ENCODE results near the gene VPS51.
A peak's percentile ranks its signal among the peaks of the same experiment; 100 is the strongest.

Gene VPS51

DNA sequence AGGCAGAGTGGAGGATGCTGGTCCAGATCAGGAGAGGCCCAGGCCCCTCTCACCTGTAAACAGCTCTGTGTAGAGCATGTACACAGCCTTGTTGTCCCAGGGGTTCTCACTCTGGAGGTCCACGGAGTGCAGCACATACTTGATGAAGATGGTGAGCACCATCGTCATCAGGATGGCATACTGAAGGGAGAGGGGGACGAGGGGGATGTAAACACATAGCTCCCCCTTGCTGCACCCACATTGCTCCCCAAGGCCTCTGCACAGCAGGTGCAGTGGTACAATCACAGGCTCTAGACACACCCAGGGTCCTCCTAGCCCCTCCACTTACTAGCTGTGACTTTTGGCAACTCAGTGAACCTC, 35.4 kb downstream of the VPS51 start:
- no peak overlapping the region for H2AFZ ChIP-seq (ENCODE audit: low read depth, low read length)
- H3K36me3 ChIP-seq (replicated peaks; ENCODE audit: low read depth, low read length), result peaks cover 59% of the 10 kb centered on the region
- TF ChIP-seq EZH2phosphoT487 (IDR thresholded peaks at IDR 0.05; ENCODE audit: low read depth) (no peak), CTCF (IDR thresholded peaks at IDR 0.05; ENCODE audit: low read depth, low read length) (no peak)
- H3K4me2 ChIP-seq (ENCODE audit: low read length), result peak overlapping the region; percentile 100
- peaks cover 47% of the 10 kb centered on the region for H3K79me2 ChIP-seq (ENCODE audit: low read length)
- peak overlapping the region; percentile 99 for H3K9ac ChIP-seq (ENCODE audit: low read length)
- H3K27ac ChIP-seq (ENCODE audit: low read length), result peak overlapping the region; percentile 99
- peaks cover 36% of the 10 kb centered on the region for H3K4me1 ChIP-seq (ENCODE audit: low read length)
- no peaks in the 10 kb centered on the region for H3K27me3 ChIP-seq (ENCODE audit: low read depth, low read length)
- peak overlapping the region; percentile 93 for H3K4me3 ChIP-seq (ENCODE audit: low read length)
- no peaks in the 10 kb centered on the region for H3K9me3 ChIP-seq (ENCODE audit: insufficient read depth, low read length)
- no peaks in the 10 kb centered on the region for H4K20me1 ChIP-seq (ENCODE audit: insufficient read depth, low read length)

DNA sequence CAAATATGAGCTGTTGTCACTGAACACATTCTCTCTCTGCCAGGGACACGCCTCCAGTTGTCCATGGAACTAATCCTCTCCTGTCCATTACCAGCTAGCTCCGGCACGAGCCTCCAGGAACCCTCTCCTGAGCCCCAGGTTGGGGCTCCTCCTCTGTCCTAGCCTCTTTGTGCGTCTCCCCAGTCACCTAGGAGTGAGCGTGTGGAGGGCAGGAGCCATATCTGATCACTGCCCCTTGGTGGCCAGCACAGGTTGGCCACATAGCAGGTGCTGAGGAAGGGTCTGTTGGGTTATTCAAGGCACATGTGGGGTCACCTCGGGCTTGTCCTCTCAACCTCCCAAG, 35.9 kb downstream of the VPS51 start:
- Histone ChIP-seq H3K4me2 (ENCODE audit: low read length) (peak overlapping the region; percentile 100), H3K9me3 (ENCODE audit: insufficient read depth, low read length) (no peaks in the 10 kb centered on the region), H3K4me1 (ENCODE audit: low read length) (peaks cover 36% of the 10 kb centered on the region), H3K27ac (ENCODE audit: low read length) (peak overlapping the region; percentile 99), H3K36me3 (replicated peaks; ENCODE audit: low read depth, low read length) (peaks cover 54% of the 10 kb centered on the region), H3K9ac (ENCODE audit: low read length) (peak overlapping the region; percentile 99), H3K4me3 (ENCODE audit: low read length) (peak overlapping the region; percentile 93), H3K79me2 (ENCODE audit: low read length) (peaks cover 47% of the 10 kb centered on the region), H4K20me1 (ENCODE audit: insufficient read depth, low read length) (no peaks in the 10 kb centered on the region), H2AFZ (ENCODE audit: low read depth, low read length) (no peak overlapping the region), H3K27me3 (ENCODE audit: low read depth, low read length) (no peaks in the 10 kb centered on the region)
- TF ChIP-seq CTCF (IDR thresholded peaks at IDR 0.05; ENCODE audit: low read depth, low read length), result no peak

DNA sequence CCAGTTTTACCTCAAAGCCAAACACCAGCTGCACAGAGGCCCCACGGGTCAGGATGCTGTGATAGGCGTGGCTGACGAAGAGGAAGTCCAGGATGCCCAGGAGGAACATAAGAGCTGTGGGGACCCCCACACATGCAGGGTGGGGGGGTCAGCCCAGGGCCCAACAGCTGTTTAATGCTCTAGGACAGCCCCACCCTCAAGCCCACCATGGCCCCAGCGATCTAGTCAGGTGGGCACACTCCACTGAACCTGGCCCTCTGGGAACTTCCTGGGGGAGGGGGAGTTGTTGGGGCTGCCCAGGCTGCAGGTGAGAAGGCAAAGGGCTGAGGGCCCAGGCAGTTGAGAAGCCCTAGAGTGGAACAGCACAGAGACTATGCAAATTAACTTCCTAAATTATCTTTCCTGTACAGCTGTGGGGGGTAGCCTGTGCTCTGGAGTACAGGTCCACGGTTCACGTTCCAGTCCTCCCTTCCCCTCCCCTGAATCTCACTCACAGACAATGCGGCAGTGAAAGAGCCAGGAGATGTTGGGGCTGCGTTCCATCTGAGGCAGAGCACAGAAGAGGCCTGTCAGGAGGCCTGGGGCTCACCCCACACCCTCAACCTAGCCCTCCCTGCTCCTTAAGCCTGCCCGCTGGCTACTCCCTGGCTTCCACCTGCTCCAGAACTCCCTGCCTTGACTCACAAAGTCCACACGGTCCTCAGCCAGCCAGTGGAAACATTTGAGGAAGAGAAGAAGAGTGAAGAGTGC, 36.4 kb downstream of the VPS51 start:
- H3K9ac ChIP-seq (ENCODE audit: low read length), result peak overlapping the region; percentile 99
- no peak for TF ChIP-seq CTCF (IDR thresholded peaks at IDR 0.05; ENCODE audit: low read depth, low read length)
- no peak for TF ChIP-seq EZH2phosphoT487 (IDR thresholded peaks at IDR 0.05; ENCODE audit: low read depth)
- H3K27ac ChIP-seq (ENCODE audit: low read length), result peak overlapping the region; percentile 99
- H3K79me2 ChIP-seq (ENCODE audit: low read length), result peaks cover 47% of the 10 kb centered on the region
- no peaks in the 10 kb centered on the region for H4K20me1 ChIP-seq (ENCODE audit: insufficient read depth, low read length)
- H2AFZ ChIP-seq (ENCODE audit: low read depth, low read length), result no peak overlapping the region
- peak overlapping the region; percentile 100 for H3K4me2 ChIP-seq (ENCODE audit: low read length)
- H3K4me3 ChIP-seq (ENCODE audit: low read length), result peak overlapping the region; percentile 93
- H3K4me1 ChIP-seq (ENCODE audit: low read length), result peaks cover 36% of the 10 kb centered on the region
- H3K9me3 ChIP-seq (ENCODE audit: insufficient read depth, low read length), result no peaks in the 10 kb centered on the region
- peaks cover 51% of the 10 kb centered on the region for H3K36me3 ChIP-seq (replicated peaks; ENCODE audit: low read depth, low read length)
- H3K27me3 ChIP-seq (ENCODE audit: low read depth, low read length), result no peaks in the 10 kb centered on the region

GRCh38 chr11:65132988-65133700, 37.1 kb downstream of the VPS51 start:
- no peaks in the 10 kb centered on the region for H4K20me1 ChIP-seq (ENCODE audit: insufficient read depth, low read length)
- peaks cover 44% of the 10 kb centered on the region for H3K36me3 ChIP-seq (replicated peaks; ENCODE audit: low read depth, low read length)
- H3K4me2 ChIP-seq (ENCODE audit: low read length), result peak overlapping the region; percentile 100
- H2AFZ ChIP-seq (ENCODE audit: low read depth, low read length), result no peak overlapping the region
- peak overlapping the region; percentile 93 for H3K4me3 ChIP-seq (ENCODE audit: low read length)
- H3K27me3 ChIP-seq (ENCODE audit: low read depth, low read length), result no peaks in the 10 kb centered on the region
- TF ChIP-seq CTCF (IDR thresholded peaks at IDR 0.05; ENCODE audit: low read depth, low read length), result no peak
- TF ChIP-seq EZH2phosphoT487 (IDR thresholded peaks at IDR 0.05; ENCODE audit: low read depth), result no peak
- peaks cover 47% of the 10 kb centered on the region for H3K79me2 ChIP-seq (ENCODE audit: low read length)
- peaks cover 36% of the 10 kb centered on the region for H3K4me1 ChIP-seq (ENCODE audit: low read length)
- H3K9ac ChIP-seq (ENCODE audit: low read length), result peak overlapping the region; percentile 99
- no peaks in the 10 kb centered on the region for H3K9me3 ChIP-seq (ENCODE audit: insufficient read depth, low read length)
- peak overlapping the region; percentile 99 for H3K27ac ChIP-seq (ENCODE audit: low read length)

All from OCI-LY3 (cell line).